Measurements from ENCODE around the gene KIAA0825. TPM values are rescaled to one million over a fixed set of nuclear protein-coding genes. Genes with fewer than 3 reads are reported as not detected.

KIAA0825 gene
- total RNA-seq, 1 donor from 2014 or later: 0.90 TPM

Other genes with a start within 250 kb of the KIAA0825 start
- 4.3 and 6.9 TPM in 2 replicates for gene SLF1, start 65 bp upstream of the KIAA0825 start, total RNA-seq

Measured in dermis microvascular lymphatic vessel endothelial cell (primary cell).